SH-SY5Y (cell line): ENCODE results near the gene LMX1B.

ENCODE experiments used
- GATA2 ChIP-seq: IDR thresholded peaks from 2 replicates; pipeline ENCODE4 v1.6.1; 2011; ENCODE audit warnings: mild to moderate bottlenecking, low read depth, low read length
- GATA3 ChIP-seq: IDR thresholded peaks from 2 replicates; pipeline ENCODE4 v1.6.1; 2011; ENCODE audit warnings: low read depth, mild to moderate bottlenecking, low read length, moderate library complexity

LMX1B gene

GRCh38 chr9:126628969-126629674 is 15.4 kb downstream of the LMX1B start:
- no peak for TF ChIP-seq GATA3
- TF ChIP-seq GATA2, result no peak

GRCh38 chr9:126630458-126631237 is 16.9 kb downstream of the LMX1B start:
- TF ChIP-seq GATA2 (no peak), GATA3 (no peak)

GRCh38 chr9:126631254-126631653 is 17.5 kb downstream of the LMX1B start:
- TF ChIP-seq GATA3 (no peak), GATA2 (no peak)

GRCh38 chr9:126633881-126634558 is 20.3 kb downstream of the LMX1B start:
- TF ChIP-seq GATA3 (no peak), GATA2 (no peak)

DNA sequence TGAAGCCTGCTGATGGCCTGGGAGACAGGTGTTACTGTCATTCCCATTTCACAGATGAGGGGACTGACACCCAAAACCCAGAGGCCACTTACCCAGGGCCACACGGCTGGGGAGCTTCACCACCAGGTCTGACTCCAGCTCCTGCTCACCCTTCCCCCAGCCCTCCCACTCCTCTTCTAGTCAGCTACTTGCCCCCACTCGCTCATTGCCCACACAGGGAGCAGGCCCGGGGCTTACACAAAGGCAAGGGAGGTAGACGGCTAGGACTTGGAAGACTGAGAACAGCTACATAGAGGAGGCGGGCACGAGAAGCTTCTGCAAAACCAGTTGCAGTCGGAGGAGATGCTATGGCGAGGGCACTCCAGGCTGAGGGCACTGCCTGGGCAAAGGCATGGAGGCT is 21.3 kb downstream of the LMX1B start:
- TF ChIP-seq GATA3, result no peak

DNA sequence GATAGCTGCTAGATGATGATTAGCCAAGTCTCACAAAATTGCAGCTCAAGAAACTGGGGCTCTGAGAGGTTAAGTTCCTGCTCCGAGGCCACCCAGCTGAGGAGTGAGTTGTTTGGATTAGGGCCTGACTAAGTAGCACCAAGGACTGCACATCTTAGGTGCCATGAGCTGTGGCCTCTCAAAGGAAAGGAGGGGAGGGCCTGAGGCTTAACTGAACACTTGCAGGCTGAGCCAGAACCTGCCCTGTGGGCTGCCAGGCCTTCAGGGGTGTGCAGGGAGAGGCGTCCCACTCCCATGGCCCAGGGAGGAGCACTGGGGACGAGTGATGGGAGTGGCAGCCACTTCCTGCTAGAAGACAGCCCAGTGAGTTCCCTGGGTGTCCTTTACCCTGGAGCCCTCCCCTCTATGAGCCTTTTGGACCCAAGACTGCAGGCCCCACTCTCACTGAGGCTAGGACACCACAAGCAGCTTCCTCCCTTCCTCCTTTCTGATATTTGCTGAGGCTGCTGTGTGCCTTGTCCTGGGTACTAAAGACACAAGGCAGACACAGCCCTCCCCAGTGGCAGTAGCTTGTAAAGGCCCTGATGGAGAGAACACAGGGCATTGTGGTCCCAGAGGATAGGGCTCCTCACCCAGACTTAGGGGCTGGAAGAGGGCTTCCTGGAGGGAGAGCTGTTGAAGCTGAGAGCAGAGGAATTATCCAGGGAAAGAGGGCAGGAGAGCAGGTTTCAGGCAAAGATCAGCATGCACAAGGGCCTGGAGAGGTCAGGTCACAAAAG is 22.1 kb downstream of the LMX1B start:
- TF ChIP-seq GATA2 (no peak), GATA3 (no peak)

DNA sequence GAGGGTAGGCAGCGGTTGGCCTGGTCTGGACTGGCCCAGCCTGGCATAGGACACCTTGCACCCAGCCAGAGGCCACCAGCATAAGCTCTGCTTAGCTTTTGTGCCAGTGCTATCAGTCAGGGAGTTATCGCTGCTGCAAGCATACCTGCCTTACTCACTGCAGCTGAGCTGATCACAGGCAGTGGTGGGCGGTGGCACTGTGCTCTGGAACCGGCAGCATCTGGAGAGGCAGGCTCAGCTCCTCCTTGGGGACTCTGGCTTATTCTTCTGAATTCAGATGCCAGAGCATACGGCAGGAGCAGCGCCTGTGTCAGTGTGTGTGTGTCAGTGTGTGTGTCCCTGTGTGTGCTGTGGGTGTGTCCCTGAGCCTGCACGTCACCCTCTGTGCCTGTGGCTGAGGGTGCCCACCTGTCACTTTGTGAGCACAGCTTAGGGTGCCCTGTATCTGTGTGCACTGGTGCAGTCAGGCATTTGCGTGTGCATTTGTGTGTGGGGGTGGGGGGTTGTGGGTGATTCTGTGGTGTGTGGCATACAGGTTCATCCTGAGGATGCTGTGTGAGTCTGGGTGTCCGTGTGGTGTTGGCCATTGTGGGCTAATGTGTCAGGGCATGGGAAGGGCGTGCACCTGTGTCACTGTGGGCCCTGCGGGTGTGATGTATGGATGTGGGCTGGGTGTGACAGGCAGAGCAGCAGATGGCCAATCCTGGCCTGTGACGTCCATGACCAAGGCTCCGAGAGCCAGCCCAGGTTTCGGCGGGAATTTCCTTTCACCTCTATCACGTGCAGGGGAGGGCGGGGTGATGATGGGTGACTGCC is 23.5 kb downstream of the LMX1B start:
- no peak for TF ChIP-seq GATA2
- TF ChIP-seq GATA3, result no peak

GRCh38 chr9:126638571-126639132 is 24.9 kb downstream of the LMX1B start:
- TF ChIP-seq GATA2 (peak; percentile 89), GATA3 (no peak)

- TF ChIP-seq GATA2 (no peak), GATA3 (no peak)
Measured at GRCh38 chr9:126639318-126640000, 25.7 kb downstream of the LMX1B start.

DNA sequence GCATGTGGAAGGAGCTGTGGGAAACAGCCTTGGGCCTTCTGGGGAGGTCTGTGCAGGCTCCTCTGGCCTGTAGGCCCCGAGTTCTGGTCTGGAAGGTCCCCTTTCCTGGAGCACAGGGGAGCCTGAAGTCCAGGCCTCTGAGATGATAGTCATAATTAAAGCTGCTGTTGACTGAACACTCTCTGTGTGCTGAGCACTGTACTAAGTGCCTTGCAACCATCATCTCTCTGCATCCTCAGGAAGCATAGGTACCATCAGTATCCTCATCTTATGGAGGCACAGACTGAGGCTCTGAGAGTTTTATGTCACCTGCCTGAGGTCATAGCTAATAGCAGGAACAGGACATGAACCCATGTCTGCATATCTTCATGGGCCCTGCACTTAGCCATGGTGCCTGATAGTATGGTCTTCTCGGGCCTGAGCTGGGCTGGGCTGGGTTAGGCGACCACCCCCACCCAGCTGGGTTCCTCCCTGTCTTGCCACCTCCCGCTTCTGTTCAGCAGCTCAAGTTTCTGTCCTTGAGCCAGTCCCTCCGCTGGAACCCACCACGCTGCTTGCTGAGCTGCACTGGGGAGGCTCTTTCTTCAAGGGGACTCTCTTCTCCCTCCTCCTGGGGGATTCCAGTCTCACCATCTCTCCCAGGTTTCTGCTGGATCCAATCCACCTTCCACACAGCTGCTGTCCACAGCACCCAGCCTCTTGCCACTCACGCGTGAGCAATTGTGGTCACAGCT is 27.6 kb downstream of the LMX1B start:
- TF ChIP-seq GATA2 (no peak), GATA3 (no peak)

DNA sequence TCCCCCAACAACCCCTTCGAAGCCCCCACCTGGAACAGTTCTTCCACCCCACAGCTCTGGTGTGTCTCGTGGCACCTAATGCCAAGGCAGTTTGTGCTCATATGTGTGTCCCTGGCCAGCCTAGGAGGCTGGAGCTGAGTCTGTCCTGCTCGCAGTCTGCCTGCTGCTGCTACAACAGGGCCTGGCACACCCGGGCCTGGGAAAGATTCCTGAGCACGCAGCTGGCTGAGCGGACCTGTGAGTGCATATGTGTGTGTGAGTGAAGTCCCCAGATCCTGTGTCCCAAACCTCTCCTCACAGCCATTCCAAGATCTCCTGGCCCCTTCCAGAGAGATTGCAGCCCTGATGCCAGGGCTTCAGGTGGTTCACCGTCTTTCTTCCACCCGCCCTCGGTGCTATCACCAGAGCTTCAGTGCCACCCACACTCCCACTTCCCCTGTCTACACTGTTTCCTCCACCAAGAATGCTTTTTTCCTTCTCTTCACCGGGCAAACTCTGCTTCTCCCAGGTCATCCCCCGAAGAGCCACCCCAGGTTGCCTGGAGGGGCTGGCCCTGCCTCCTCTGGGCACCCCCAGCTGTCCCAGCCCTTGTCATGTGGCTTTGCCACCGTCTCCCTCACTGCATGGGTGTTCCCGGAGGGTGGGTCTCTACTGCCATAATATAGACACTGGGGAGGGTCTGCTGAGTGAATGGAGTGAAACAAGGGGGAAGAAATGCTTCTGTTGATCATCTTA is 28.4 kb downstream of the LMX1B start:
- no peak for TF ChIP-seq GATA3
- TF ChIP-seq GATA2, result no peak
